OCI-M2 (cell line): ENCODE results near the gene DBN1.

Experiments
- DNase-seq: peaks from one replicate; lab custom pipeline; 2025; ENCODE audit not compliant: unreplicated experiment; lab: John Stamatoyannopoulos, UW

DBN1 gene

DNA sequence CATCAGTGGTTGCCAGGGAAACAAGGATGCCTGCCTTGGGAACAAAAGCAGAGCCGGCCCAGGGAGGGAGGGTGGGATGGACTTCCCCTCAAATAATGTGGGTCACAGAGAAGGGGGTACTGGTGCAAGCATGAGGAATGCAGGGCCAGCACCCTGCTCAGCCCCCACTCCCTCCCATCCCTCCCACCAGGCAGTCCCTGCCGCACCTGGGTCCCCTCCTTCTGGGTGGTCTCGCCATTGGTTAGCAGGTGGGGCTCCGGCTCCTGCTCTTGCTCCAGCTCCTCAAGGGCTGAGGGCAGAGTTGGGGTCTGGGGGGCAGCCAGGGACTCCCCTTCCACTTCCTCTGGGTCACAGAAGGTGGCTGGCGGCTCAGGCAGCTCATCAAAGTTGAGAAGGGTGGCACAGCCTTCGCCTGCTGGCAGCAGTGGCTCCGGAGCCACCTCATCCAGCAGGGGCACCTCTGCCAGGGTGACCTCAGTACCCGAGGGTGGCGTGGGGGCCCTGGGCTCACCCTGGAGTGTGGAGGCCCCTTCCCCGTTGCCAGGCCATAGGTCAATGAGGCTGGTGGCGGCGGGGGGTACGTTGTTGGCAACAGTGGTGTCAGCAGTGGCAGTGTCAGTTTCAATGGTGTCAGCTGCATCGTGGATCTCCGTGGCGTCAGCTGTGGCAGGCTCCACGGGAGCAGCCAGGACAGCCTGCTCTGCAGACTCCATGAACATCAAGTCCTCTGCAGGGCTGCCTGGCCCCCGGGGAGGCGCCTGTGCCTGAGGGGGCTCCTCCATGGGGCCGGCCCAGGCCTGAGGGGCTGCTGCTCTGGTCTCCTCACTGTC, 15.4 kb downstream of the DBN1 start:
- DNase-seq, result no peak

DNA sequence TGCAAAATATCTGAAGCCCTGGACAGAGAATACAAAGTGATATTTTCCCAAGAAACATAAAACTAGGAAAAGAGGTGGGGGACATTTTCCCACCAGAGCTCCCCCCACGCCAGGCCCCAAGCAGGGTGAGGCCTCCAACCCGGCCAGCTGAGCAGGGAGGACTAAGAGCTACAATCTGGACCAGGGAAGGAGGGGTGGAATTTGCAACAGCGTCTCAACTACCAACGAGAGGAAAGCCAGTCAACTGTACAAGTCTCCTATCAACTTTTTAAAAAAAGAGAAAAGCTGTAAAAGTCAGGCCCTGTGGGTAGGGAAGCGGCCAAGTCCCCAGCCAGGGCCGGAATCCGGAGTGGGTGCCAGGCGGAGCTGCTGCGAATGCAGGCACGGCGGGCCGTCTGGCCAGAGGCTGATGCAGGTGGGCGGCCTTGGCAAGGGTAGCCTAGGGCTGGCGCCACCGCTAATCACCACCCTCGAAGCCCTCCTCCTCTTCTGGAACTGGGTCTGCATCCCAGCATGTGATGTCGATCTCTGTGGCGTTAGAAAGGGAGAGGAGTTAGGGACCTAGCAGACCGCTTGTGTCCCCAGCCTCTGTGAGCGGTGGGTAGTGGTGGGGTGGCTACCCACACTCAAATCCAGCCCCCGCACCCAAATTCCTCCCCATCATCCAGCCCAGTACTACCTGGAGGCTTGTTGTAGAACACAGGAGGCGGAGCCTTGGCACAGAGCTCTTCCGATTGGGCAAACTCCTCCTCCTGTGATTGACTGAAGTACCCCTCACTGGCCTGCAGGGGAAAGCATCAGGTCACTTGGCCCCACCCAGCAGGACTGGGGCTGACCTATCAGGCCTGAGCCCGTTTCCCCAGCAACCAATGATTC, 16.2 kb downstream of the DBN1 start:
- no peak for DNase-seq

DNA sequence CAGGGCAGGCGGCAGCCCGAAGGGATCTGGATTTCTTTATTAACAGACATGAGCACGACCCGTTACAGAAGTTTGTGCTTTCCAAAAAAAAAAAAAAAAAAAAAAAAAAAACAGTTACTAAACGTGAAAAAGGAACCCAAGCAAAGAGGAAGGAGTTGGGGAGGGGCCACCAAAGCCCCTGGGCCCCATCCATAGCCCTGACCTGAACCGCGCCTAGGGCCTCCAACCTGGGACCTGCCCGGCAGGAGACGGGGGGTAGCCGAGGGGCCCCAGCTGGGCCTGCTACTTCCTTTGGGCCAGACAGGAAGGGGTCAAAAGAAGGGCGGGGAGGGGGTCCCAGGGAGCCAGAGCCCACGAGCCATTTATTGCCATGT, 16.9 kb downstream of the DBN1 start:
- no peak for DNase-seq

DNA sequence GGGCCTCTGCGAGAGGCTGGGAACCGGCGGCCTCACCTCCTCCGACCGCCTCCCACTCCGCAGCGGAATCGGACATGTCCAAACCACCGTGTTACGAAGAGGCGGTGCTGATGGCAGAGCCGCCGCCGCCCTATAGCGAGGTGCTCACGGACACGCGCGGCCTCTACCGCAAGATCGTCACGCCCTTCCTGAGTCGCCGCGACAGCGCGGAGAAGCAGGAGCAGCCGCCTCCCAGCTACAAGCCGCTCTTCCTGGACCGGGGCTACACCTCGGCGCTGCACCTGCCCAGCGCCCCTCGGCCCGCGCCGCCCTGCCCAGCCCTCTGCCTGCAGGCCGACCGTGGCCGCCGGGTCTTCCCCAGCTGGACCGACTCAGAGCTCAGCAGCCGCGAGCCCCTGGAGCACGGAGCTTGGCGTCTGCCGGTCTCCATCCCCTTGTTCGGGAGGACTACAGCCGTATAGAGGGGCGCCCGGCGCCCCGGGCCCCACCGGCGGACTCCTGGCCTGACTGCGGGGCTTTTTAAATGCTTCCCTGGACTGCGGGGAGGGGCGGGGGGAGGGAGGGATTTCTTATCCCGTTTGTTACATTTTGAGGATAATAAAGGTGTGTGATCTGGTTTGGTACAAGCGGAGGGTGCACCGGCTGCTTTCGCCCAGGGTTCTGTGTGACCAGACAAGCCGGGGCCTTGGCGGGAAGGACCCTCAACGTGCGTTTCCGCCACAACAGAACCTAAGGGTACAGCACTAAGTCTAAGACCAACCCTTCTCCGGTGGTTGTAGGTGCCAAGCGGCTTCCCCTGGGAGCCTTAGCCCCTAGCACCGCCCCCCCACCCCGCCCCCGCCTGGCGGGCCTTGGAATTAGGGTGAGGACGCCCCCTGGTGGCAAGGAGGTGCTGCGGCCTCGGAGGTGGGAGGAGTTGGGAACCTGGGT, 17.5 kb downstream of the DBN1 start:
- DNase-seq, result no peak

DNA sequence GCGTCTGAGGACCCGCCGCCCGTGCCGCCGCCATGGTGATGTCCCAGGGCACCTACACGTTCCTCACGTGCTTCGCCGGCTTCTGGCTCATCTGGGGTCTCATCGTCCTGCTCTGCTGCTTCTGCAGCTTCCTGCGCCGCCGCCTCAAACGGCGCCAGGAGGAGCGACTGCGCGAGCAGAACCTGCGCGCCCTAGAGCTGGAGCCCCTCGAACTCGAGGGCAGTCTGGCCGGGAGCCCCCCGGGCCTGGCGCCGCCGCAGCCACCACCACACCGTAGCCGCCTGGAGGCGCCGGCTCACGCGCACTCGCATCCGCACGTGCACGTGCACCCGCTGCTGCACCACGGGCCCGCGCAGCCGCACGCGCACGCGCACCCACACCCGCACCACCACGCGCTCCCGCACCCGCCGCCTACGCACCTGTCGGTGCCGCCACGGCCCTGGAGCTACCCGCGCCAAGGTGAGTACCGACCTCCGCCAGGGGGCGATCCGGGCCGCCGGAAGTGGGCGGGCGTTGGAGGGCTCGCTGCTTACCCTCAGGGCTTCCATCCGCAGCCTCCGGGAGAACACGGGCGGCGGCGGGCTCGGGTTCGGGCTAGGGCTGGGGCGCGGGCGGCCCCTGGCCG, 18.3 kb downstream of the DBN1 start:
- peak; percentile 24 for DNase-seq

DNA sequence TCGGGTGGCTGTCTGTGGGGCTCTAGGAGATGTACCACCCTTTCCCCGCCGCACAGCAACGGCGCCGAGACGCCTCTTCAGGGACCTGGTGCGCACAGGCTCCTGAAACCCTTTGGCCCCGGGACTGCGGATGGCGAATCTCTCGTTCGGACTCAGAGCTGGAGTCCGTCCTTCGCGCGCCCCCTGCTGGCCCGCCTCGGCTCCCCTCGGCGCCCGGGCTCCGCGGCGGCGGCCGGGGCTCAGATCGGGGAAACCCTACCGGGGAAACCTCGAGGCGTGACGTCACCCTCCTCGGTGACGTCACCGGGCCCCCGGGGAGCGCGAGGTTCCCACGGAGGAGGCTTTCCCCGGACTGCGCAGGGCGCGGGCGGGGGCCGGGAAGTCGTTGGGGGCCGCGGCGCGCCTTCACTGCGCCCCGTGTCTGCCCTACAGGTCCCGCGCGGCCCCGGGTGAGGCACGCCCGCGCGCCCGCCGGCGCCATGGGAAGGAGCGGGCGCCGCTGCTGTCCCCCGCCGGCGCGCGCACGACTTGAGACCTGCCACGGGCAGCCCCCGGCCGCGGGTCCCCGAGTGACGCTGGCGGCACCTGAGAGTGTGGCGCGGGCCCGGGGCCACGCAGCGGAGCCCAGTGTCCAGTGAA, 18.9 kb downstream of the DBN1 start:
- peak; percentile 22 for DNase-seq

DNA sequence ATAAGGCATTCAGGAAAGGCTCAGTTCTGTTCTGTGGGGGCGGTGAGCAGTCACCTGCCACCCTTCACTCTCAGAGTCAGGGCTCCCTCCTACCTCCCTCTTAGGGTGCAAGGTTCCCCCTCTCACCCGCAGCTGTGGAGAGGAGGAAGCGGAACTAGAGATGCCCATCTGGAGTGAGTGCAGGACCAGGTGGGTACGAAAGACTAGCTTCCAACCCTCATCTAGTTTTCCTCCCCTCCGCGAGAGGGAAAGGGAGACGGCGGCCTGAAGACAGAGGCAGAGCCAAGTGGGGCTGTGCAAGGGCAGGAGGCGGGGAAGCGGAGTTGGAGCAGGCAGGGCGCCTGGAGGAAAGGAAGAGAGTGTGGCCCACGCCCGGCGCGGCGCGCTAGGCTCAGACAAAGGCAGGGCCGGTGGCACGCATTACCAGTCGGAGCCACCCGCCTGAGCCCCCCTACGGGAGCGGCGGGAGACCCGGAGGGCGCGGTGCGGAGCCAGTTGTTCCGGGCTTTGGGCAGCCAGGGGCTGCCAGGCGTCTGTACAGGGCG, 19.5 kb downstream of the DBN1 start:
- no peak for DNase-seq

DNA sequence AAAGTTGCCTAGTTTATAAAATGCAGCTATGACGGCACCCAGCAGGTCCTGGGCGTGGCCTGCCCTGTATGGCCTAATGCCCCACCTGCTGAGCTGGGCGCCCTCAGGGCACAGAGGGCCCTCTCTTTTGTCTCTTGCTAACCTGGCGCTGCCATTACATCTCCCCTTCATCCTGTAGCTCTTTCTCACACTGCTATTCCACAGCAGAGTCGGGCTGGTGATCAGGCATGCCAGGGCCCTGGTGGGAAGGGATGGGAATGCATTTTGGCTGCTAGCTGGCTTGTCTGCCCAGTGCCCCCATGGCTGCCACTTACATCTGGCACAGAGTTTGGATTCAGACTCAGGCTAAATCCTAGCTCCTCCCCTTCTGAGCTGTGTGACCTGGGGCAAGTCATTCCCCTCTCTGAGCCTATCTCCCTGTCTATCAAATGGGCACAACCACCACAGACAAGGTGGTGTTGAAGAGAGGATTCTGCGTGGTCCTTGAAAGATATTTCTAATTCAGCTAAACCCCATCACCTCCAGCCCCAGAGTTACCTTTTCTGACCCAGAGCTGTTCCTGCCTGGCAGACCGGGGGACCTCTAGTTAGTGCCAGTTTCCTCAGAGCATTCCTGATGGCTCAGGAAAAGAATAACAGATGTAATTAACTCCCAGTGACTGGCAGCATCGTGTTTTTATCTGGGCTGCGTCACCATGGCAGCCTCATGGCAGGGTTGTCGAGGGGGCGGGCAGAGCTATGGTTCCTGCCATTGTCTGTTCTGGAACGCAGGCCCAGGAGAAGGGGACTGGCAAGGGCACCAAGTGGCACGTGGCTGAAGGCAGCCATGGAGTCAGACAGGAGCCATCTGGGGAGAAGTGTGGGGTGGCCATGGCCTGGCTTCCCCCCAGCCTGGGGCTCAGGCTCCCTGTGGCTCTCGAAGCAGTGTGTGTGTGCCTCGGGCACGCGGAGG, 20.5 kb downstream of the DBN1 start:
- no peak for DNase-seq

DNA sequence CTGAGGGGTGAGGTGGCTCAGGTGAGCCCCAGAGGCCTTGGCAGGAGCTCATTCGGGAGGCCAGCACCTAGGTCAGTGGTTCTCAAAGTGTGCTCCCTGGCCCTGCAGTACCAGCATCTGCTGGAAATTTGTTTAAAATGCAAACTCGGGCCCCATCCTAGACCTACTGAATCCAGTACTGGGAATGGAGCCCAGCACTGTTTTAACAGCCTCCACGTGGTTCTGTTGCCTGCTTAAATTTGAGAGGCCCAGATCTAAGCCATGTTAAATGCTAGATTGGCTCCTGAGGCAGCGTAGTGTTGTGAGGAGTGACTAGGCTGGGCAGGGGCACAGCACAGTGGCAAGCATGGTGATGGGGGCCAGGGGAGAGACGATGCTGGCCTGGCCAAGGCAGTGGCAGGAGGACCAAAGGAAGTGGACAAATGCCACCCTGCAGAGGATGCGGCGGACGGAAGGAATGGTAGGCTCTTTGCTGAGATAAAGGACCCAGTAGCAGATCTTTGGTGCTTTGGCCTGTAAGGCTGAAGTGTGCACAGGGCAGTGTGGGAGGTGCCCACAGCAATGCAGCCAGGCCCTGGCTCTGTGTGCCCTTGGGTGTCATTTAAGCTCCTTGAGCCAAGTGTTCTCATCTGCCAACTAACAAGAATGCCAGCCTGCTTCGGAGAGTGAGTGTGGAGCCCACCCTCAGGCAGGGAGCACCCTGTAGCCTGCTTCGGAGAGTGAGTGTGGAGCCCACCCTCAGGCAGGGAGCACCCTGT, 22.6 kb downstream of the DBN1 start:
- DNase-seq, result no peak

DNA sequence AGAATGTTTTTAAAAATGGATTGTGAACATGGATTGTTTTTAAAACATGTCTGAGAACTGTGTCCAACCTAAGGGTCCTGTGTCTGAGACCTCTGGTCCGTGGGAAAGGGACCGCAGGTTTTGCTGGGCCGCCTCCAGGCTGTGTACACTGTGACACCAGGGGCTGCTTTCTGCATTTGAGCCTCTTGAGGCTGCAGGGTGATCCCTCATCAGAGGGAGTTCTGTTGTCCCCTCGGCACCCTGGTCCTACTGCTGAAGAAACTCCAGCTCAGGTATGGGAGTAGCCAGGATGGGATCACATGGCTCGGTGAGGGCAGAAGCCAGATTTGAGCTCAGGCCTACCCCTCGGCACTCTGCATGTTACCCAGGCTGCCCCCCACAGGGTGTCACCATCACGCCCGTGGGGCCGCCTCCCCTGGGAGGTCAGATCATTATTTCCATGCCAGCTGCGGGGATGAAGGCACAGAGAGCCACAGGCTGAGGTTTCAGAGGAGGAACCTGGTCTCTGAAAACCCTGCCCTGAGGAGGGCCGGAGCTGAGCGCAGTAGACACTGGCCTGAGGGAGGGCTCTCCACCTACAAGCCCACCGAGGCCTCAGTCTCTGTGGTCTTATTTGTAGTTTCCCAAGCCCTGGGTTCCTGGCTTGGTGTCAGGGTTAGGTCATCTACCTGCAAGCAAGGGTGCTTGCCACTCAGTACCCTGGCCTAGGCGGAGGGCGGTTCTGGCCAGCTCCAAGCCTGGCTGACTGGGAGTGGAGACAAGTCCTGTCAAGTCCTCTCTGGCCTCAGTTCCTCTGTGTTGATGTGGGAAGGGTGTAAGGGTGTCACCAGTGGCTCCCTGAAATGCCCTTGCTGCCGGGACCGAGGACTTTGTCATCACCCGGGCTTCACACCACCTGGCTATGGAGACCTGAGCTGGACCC, 24.0 kb downstream of the DBN1 start:
- no peak for DNase-seq

DNA sequence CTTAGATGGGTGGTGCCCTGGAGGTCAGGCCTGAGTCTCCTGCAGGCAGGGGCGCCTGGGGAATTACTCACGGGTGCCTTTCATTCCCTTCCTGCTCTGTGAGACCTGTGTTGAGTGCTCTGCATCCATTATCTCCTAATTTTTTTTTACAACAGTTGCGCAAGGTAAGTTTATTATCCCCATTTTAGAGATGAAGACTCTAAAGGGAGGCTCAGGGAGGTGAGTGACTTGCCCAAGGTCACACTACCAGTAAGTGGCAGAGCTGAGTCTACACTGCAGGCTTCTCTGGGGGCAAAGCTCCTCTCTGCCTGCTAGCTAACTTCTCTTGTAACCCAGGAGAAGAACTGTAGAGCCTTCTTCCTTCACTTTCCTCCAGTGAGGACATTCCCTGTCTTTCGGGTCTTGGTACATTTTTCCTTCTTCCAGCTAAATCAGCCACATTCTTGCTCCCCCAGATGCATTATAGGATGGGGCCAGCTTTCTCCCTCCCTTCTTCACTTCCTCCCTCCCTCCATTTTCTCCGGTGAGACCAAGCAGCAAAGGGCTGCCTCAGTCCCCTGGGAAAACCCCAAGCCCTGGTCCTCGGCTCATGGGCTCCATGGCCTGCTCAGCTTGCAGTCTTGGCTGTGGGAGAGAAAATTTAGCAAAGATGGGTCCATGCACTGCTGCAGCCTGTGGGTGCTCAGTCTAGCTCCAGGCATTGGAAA, 25.0 kb downstream of the DBN1 start:
- DNase-seq, result no peak

DNA sequence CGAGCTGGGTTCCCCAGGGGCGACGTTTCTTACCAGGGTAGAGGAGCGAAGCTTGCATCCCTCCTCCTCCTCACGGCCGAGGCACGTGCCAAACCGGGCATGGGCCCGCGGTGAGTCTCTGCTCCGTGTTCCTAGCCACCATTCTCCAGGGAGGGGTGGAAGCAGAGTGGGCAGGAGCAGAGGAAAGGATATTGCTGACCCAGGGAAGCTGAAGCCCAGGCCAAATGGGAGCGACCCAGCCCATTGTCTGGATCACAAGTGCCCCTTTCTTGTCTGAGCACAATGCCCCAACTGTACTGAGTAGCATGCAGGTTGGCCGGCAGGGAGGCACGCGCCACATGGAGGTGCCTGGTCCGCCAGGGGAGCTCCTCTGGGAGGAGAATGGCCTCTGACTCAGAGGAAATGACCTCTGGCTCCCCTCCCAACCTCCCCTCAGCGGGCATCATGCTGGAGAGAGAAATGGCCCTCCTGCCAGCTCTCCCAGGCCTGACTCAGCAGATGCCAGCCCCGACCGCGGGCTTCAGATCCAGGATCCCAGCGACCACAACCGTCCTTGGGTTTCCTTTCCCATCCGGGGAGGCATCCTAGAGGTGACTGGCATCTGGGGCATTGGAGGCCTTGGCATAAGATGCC, 25.7 kb downstream of the DBN1 start:
- no peak for DNase-seq

DNA sequence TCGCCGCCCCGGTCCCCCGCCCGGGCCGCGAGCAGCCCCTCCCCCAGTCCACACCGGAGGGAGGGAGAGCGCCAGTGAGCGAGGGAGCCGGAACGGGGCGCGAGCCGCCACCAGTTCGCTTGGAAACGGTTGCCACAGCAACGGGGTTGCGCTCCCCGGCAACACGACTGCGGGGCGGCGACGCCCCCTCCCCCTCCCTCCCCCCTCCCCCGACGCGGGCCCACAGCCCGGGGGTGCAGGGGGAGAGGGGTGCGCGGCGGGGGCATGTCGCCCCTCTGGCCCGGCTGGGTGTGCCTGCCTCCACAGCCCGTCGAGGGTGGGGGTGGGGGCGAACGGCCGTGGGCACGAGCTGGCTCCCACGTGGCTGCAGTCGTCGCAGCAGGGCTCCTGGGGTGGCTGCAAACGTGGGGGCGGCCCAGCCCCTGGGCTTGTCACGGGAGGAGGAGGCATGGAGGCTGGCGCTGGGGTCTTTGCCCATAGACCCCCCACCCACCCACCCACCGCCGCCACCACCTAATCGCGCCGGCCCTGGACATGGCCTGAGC, 26.3 kb downstream of the DBN1 start:
- DNase-seq, result no peak

DNA sequence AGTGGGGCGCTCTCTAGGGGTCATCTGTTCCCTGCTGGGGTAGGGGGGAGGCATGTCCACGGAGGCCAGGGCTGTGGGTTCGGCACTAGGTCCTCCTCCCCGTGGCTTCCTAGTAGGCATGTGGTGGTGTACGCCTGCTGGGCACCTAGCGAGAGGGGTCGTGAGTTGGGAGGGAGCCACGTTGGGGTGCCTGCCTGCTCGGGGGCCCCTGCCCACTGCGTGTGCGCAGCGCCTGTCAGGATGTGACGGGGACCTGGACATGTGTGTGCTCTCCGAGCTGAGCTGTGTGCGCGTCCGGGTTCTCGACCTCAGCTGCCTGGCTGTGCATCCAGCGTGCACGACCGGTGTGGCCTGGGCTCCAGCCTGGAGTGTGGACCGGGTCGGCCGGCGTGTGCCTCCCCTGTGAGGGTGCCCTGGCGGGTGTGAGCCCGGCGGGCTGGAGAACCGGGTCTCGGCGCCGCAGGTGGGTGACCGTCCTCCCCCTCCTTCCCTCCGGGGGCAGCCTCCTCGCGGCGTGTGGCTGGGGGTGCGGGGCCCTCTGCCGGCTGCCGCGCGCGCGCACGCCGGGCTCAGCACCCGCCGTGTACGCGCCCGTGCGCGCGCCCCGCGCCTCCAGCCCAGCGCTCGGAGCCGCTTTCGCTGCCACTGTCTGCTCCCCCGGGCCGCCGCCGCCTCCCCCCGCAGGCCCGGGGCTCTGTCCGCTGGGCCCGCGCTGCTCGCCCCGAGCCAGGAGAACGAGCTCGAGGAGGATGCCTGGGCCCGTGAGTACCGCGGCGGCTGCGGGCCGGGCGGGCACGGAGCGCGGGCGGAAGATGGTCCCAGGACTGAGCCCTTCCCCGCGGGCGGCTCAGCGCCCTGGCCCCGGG, 27.0 kb downstream of the DBN1 start, which contains the start of gene PRR7:
PRR7 (plus strand) TSS at position 615 of the 866 bp plus-strand sequence. CDS start 8,254 bp downstream, outside the sequence.
- no peak for DNase-seq

DNA sequence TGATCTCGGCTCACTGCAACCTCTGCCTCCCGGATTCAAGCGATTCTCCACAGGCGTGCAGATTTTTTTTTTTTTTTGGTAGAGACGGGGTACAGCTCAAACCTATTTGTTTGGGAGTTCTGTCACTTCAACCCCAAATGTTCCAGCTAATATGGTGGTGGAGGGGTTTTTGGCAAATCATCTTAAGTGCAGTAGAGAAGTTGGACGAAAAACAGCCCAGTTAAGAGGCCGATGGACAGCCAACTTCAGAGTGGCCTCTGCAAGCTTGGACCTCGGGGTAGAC, 27.6 kb downstream of the DBN1 start:
- no peak for DNase-seq
